Right lobe of liver (tissue), 6 donors: Measurements from ENCODE around the gene FBXO2. TPM values are rescaled to one million over a fixed set of nuclear protein-coding genes. Genes with fewer than 3 reads are reported as not detected.

Experiments used
- ATAC-seq, 4 donors: fragments of 200-7000 bp; cut with Tn5 transposase; one replicate each; pipeline ENCODE4 v1.9.1; 2020; ENCODE audit warnings: mild to moderate bottlenecking in 4 of 4, moderate library complexity in 4 of 4
- DNase-seq, 3 donors: peaks; one replicate each; pipeline ENCODE4 v3.0.0-alpha.2; 2020
- H3K27ac ChIP-seq, 3 donors: fragments of 200-600 bp; one replicate each; pipeline ENCODE4 v1.8.0; 2022
- H3K27me3 ChIP-seq, 2 donors: fragments of 200-600 bp; one replicate each; pipeline ENCODE4 v1.8.0; 2022
- H3K36me3 ChIP-seq, 4 donors: fragments of 200-600 bp; sonication (generic) in 1 of 4; one replicate each; pipeline versions ENCODE4 v1.5.1 to v1.8.0; 2017 to 2022; ENCODE audit warnings: control low read depth in 1 of 4
- H3K4me1 ChIP-seq, 4 donors: fragments of 200-600 bp; sonication (generic) in 1 of 4; one replicate each; pipeline versions ENCODE4 v1.5.1 to v1.8.0; 2017 to 2022; ENCODE audit warnings: control low read depth in 1 of 4
- H3K4me3 ChIP-seq, 3 donors: fragments of 200-600 bp; one replicate each; pipeline ENCODE4 v1.8.0; 2022
- H3K9me3 ChIP-seq, 4 donors: fragments of 200-600 bp; sonication (generic) in 1 of 4; one replicate each; pipeline versions ENCODE4 v1.5.1 to v1.8.0; 2017 to 2022; ENCODE audit warnings: control low read depth in 1 of 4
- POLR2A ChIP-seq: fragments of 450-650 bp; IDR thresholded peaks from one replicate; pipeline ENCODE4 v1.6.1; 2017; ENCODE audit warnings: antibody characterized with exemption, mild to moderate bottlenecking
- WGBS: methylation state at CpG from one replicate; pipeline ENCODE4 v1.1.6; 2018; ENCODE audit warnings: low coverage, low lambda C conversion rate; ENCODE audit not compliant: insufficient coverage; ENCODE audit errors: missing lambda C conversion rate; 5-methylcytosine and 5-hydroxymethylcytosine counted together
- intact Hi-C, 2 donors: fragments of 100-400 bp; cut with DNase I; formaldehyde crosslinking; loops; one replicate each; pipeline versions ENCODE4 v1.11.2 to v1.14.1; 2022
- total RNA-seq, 6 experiments: library from RNA; depleted of rRNA in 2 of 6; stranded (reverse); fragments of >200 nt in 2 of 6; fragmentation: NEBNext Ultra II Directional in 3 of 6; extraction: Animal tissue kit (Norgen Biotek cat#: 25700) in 3 of 6; gene quantifications; one replicate each; pipeline versions ENCODE4 v1.1.0 to v1.2.4, GENCODE V29; 2016 to 2023
- TF ChIP-seq, protein P1 (sequence below), 4 donors: fragments of 200-600 bp in 3 of 4; fragments of 450-650 bp in 1 of 4; IDR thresholded peaks; one replicate each; pipeline versions ENCODE4 v1.5.1 to v1.8.0; 2016 to 2022; ENCODE audit warnings: antibody characterized with exemption in 4 of 4, mild to moderate bottlenecking in 2 of 4
- donor health status: DM: no; HTN: yes; CAD: no.
- donor health status: DM: no; HTN: no; CAD: no.
- donor health status: DM: no; HTN: no; CAD: no.
- donor health status: DM: no; HTN: yes; CAD: no.
- donor health status: DM: no; HTN: yes; CAD: no.

FBXO2 gene
- total RNA-seq, 6 experiments from 2014 or later: 6.6 to 23.7 (median 16.0) TPM

DNA sequence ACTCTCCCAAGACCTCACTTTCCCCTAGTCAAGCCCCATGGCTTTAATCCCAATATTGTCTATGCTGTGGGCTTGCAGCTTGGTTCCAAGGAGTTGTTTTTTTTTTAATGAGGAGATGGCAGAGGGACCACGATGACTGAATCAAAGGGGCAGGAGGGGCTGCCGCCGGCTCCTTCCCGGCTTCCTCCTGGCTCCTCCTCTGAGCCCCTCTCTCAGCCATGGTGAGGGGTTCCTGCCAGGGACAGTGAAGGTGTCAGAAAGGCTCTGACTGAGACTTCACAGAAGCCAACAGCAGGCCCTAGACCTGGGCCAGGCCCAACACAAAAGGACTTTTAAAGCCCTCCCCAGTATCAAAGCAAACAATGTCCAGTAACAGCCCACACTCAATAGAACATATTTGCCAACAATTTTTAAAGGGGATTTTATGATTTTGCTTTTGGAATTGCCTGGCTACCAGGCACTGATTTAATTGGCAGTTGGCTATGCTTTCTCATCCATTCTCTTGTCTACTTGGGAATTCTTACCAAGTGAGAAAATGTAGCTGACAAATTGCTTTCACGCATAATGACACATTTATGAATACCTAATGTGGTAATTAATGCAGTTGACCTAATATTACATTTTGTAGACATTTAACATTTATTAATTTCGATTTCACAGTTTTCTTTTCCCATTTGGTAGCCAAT is 54.2 kb downstream of the FBXO2 start:
- H3K27me3 ChIP-seq: no peaks in the 10 kb centered on the region
- 44% methylated on average over 2 of the region's 6 CpGs for WGBS
- no peaks in the 10 kb centered on the region for H3K9me3 ChIP-seq
- H3K4me1 ChIP-seq: no peaks in the 10 kb centered on the region
- TF ChIP-seq, protein P1, sequence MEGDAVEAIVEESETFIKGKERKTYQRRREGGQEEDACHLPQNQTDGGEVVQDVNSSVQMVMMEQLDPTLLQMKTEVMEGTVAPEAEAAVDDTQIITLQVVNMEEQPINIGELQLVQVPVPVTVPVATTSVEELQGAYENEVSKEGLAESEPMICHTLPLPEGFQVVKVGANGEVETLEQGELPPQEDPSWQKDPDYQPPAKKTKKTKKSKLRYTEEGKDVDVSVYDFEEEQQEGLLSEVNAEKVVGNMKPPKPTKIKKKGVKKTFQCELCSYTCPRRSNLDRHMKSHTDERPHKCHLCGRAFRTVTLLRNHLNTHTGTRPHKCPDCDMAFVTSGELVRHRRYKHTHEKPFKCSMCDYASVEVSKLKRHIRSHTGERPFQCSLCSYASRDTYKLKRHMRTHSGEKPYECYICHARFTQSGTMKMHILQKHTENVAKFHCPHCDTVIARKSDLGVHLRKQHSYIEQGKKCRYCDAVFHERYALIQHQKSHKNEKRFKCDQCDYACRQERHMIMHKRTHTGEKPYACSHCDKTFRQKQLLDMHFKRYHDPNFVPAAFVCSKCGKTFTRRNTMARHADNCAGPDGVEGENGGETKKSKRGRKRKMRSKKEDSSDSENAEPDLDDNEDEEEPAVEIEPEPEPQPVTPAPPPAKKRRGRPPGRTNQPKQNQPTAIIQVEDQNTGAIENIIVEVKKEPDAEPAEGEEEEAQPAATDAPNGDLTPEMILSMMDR (IDR thresholded peaks at IDR 0.05): no peak
- TF ChIP-seq POLR2A: no peak
- no peak for ATAC-seq
- no peak overlapping the region for H3K4me3 ChIP-seq
- DNase-seq: no peak
- intact Hi-C loops: no loop called here
- no peaks in the 10 kb centered on the region for H3K36me3 ChIP-seq
- no peak overlapping the region for H3K27ac ChIP-seq

DNA sequence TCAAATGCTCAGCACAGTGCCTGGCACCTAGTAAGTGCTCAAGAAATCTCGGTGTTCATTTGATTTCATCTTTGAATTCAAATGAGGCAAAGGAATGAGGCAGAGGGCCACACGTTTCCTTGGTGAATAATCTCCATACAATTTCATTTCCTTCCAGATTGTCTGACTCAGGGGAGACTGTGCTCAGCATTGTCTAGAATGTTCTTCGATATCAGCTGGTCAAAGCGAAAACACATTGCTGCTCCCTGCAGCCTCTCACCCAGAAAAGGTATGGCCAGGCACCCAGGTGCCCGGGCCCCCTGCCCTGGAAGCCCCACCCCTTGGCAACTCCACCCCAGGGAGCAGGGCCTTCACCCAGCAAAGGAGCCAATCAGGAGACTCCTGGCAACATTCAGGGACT is 55.8 kb downstream of the FBXO2 start:
- no peak for DNase-seq
- Histone ChIP-seq H3K9me3 (no peaks in the 10 kb centered on the region), H3K4me3 (no peak overlapping the region), H3K27ac (no peak overlapping the region), H3K27me3 (no peaks in the 10 kb centered on the region), H3K4me1 (no peaks in the 10 kb centered on the region), H3K36me3 (no peaks in the 10 kb centered on the region)
- TF ChIP-seq, protein P1 (IDR thresholded peaks at IDR 0.05): no peak
- no peak for ATAC-seq
- intact Hi-C loops: no loop called here
- WGBS: 24% methylated on average over 2 of the region's 5 CpGs

Other genes starting within 250 kb of the FBXO2 start
- gene DISP3, start 175.3 kb downstream of the FBXO2 start, total RNA-seq: under 1 TPM in 1 of 6 experiments, not detected in 5; 0.06 TPM
- gene FBXO44, start 448 bp upstream of the FBXO2 start, total RNA-seq: 10 to 100 TPM in 4 of 6 experiments, 1 to 10 TPM in 2; 8.7 to 15.3 (median 10.5) TPM
- 10 to 100 TPM in 4 of 6 experiments, 1 to 10 TPM in 2; 7.0 to 21.1 (median 11.5) TPM for gene FBXO6, start 9.8 kb upstream of the FBXO2 start, total RNA-seq
- gene MAD2L2, start 26.7 kb upstream of the FBXO2 start, total RNA-seq: 10 to 100 TPM; 18.0 to 66.4 (median 29.7) TPM
- gene DRAXIN, start 37.3 kb upstream of the FBXO2 start, total RNA-seq: not detected
- gene AGTRAP, start 81.7 kb upstream of the FBXO2 start, total RNA-seq: 10 to 100 TPM in 3 of 6 experiments, 1 to 10 TPM in 3; 6.4 to 20.5 (median 11.4) TPM
- gene C1orf167, start 107.8 kb upstream of the FBXO2 start, total RNA-seq: not detected
- gene MTHFR, start 151.5 kb upstream of the FBXO2 start, total RNA-seq: 10 to 100 TPM; 10.6 to 20.1 (median 15.6) TPM
- gene CLCN6, start 151.8 kb upstream of the FBXO2 start, total RNA-seq: 10 to 100 TPM in 2 of 6 experiments, 1 to 10 TPM in 4; 4.2 to 12.7 (median 9.2) TPM
- 1 to 10 TPM in 2 of 6 experiments, under 1 TPM in 2, not detected in 2; 0.27 to 2.3 (median 1.3) TPM for gene NPPA, start 193.4 kb upstream of the FBXO2 start, total RNA-seq
- under 1 TPM in 1 of 6 experiments, not detected in 5; 0.44 TPM for gene NPPB, start 204.5 kb upstream of the FBXO2 start, total RNA-seq